Caco-2 (cell line): Measurements from ENCODE around the gene CIITA. TPM values are rescaled to one million over a fixed set of nuclear protein-coding genes. Genes with fewer than 3 reads are reported as not detected.

ENCODE experiments used
- BruUV-seq: library from RNA; stranded (reverse); fragments of 400-500 nt; replicated peaks from 2 replicates; lab custom pipeline; 2021; lab: Mats Ljungman, UMichigan
- CTCF ChIA-PET: fragments of 300-600 bp; sonication (Branson Sonifier 250); formaldehyde crosslinking; loops from one replicate; lab custom pipeline; 2022; ENCODE audit warnings: antibody characterized with exemption; lab: Charles Lee
- POLR2A ChIA-PET: fragments of 300-600 bp; sonication (Branson Sonifier 250); formaldehyde crosslinking; loops from one replicate; lab custom pipeline; 2022; ENCODE audit warnings: antibody characterized with exemption; lab: Charles Lee
- DNase-seq, 2 experiments: peaks; one replicate each; pipeline versions ENCODE4 v3.0.0 to v3.0.0-alpha.2; 2020 to 2022
- H3K27me3 ChIP-seq: replicated peaks from 2 replicates; pipeline ENCODE4 v1.6.0; 2011; ENCODE audit warnings: low read length; ENCODE audit not compliant: control insufficient read depth, insufficient read depth
- H3K36me3 ChIP-seq: 2 replicates; pipeline ENCODE4 v1.5.1; 2011; ENCODE audit warnings: low read length; ENCODE audit not compliant: control insufficient read depth, insufficient read depth
- H3K4me1 ChIP-seq: fragments of 250-450 bp; sonication (Bioruptor Pico); 2 replicates; pipeline ENCODE4 v1.5.1; 2020; ENCODE audit warnings: mild to moderate bottlenecking
- H3K4me3 ChIP-seq: 2 replicates; pipeline ENCODE4 v1.5.1; 2011; ENCODE audit warnings: low read depth, mild to moderate bottlenecking, control low read depth, low read length
- H3K9me3 ChIP-seq: fragments of 250-450 bp; sonication (Bioruptor Pico); 2 replicates; pipeline ENCODE4 v1.5.1; 2020; ENCODE audit warnings: mild to moderate bottlenecking, moderate library complexity
- H3K27ac Mint-ChIP-seq: one replicate; pipeline ENCODE4 v1.8.0; 2022; ENCODE audit warnings: mixed read lengths; ENCODE audit not compliant: unreplicated experiment
- H3K27me3 Mint-ChIP-seq: one replicate; pipeline ENCODE4 v1.8.0; 2022; ENCODE audit warnings: mixed read lengths; ENCODE audit not compliant: insufficient read depth, unreplicated experiment
- H3K36me3 Mint-ChIP-seq: one replicate; pipeline ENCODE4 v1.8.0; 2022; ENCODE audit warnings: mild to moderate bottlenecking, mixed read lengths; ENCODE audit not compliant: insufficient read depth, unreplicated experiment
- H3K4me1 Mint-ChIP-seq: one replicate; pipeline ENCODE4 v1.8.0; 2022; ENCODE audit warnings: low read depth, mixed read lengths; ENCODE audit not compliant: unreplicated experiment
- H3K4me3 Mint-ChIP-seq: one replicate; pipeline ENCODE4 v1.8.0; 2022; ENCODE audit warnings: mild to moderate bottlenecking, moderate library complexity, mixed read lengths; ENCODE audit not compliant: unreplicated experiment
- H3K9me3 Mint-ChIP-seq: one replicate; pipeline ENCODE4 v1.8.0; 2022; ENCODE audit warnings: mixed read lengths; ENCODE audit not compliant: unreplicated experiment
- CTCF ChIP-seq, 2 experiments: fragments of 200-600 bp in 1 of 2; IDR thresholded peaks; 1 replicate in 1 of 2; 2 replicates in 1 of 2; pipeline versions ENCODE4 v1.5.1 to v1.8.0; 2011 to 2022; ENCODE audit warnings: antibody characterized with exemption in 1 of 2, control low read depth in 1 of 2, inconsistent platforms in 1 of 2, low read depth in 1 of 2, low read length in 1 of 2, mild to moderate bottlenecking in 1 of 2, moderate library complexity in 1 of 2; ENCODE audit not compliant: insufficient read depth in 1 of 2, severe bottlenecking in 1 of 2, unreplicated experiment in 1 of 2
- intact Hi-C: fragments of 100-400 bp; cut with micrococcal nuclease; formaldehyde crosslinking; loops from one replicate; pipeline ENCODE4 v1.10.0; 2022; ENCODE audit not compliant: unreplicated experiment
- total RNA-seq: library from RNA; stranded (reverse); gene quantifications from 2 replicates; pipeline ENCODE4 v1.2.3, GENCODE V29; 2022

Gene CIITA
- total RNA-seq, 1 experiment from 2014 or later: 0.27 TPM

- no peak for DNase-seq
Measured at GRCh38 chr16:10934325-10935107, 57.5 kb downstream of the CIITA start.

GRCh38 chr16:10935226-10935915 lies 58.4 kb downstream of the CIITA start:
- Histone ChIP-seq H3K27me3 (no peaks in the 10 kb centered on the region), H3K4me1 (peaks cover 22% of the 10 kb centered on the region; the same call in 1 of the 2 replicates), H3K36me3 (peaks cover 3% of the 10 kb centered on the region), H3K4me3 (no peak overlapping the region), H3K9me3 (no peaks in the 10 kb centered on the region)
- no peak for TF ChIP-seq CTCF (IDR thresholded peaks at IDR 0.05; ENCODE audit: insufficient read depth in 1 of 2, low read depth in 1 of 2, low read length in 1 of 2, severe bottlenecking in 1 of 2, unreplicated experiment in 1 of 2)
- intact Hi-C loops: no loop called here
- POLR2A ChIA-PET: no interaction called here
- Mint-ChIP-seq H3K36me3 (peaks cover 12% of the 10 kb centered on the region), H3K27me3 (no peaks in the 10 kb centered on the region), H3K9me3 (no peaks in the 10 kb centered on the region), H3K4me3 (no peak overlapping the region), H3K27ac (no peak overlapping the region), H3K4me1 (peaks cover 11% of the 10 kb centered on the region)
- BruUV-seq: no TSS peak
- CTCF ChIA-PET: no interaction called here
- DNase-seq: no peak

More at GRCh38 chr16:10934325-10935107, 57.5 kb downstream of the CIITA start:
- Mint-ChIP-seq H3K9me3 (no peaks in the 10 kb centered on the region), H3K27ac (no peak overlapping the region), H3K27me3 (no peaks in the 10 kb centered on the region), H3K4me3 (no peak overlapping the region), H3K4me1 (peaks cover 5% of the 10 kb centered on the region), H3K36me3 (peaks cover 12% of the 10 kb centered on the region)
- POLR2A ChIA-PET: no interaction called here
- Histone ChIP-seq H3K27me3 (no peaks in the 10 kb centered on the region), H3K9me3 (no peaks in the 10 kb centered on the region), H3K4me1 (peaks cover 13% of the 10 kb centered on the region; the same call in 1 of the 2 replicates), H3K4me3 (no peak overlapping the region), H3K36me3 (peaks cover 1% of the 10 kb centered on the region; the same call in 1 of the 2 replicates)
- intact Hi-C loops: no loop called here
- CTCF ChIA-PET: no interaction called here
- no TSS peak for BruUV-seq
- no peak for TF ChIP-seq CTCF (IDR thresholded peaks at IDR 0.05; ENCODE audit: insufficient read depth in 1 of 2, low read depth in 1 of 2, low read length in 1 of 2, severe bottlenecking in 1 of 2, unreplicated experiment in 1 of 2)

- H3K27me3 Mint-ChIP-seq: no peaks in the 10 kb centered on the region
- no peak overlapping the region for H3K4me3 Mint-ChIP-seq
- H3K27me3 ChIP-seq: no peaks in the 10 kb centered on the region
- no peak for TF ChIP-seq CTCF (IDR thresholded peaks at IDR 0.05; ENCODE audit: insufficient read depth in 1 of 2, low read depth in 1 of 2, low read length in 1 of 2, severe bottlenecking in 1 of 2, unreplicated experiment in 1 of 2)
- H3K36me3 ChIP-seq: peaks cover 3% of the 10 kb centered on the region
- BruUV-seq: no TSS peak
- no peak overlapping the region for H3K4me3 ChIP-seq
- H3K27ac Mint-ChIP-seq: no peak overlapping the region
- ChIA-PET POLR2A (no interaction called here), CTCF (interaction anchor here (1.0 kb wide), 1 partner anchor 18 kb away, joined by 3 read pairs; no protein-coding TSS in a partner anchor)
- no peaks in the 10 kb centered on the region for H3K9me3 Mint-ChIP-seq
- peaks cover 23% of the 10 kb centered on the region; the same call in 1 of the 2 replicates for H3K4me1 ChIP-seq
- intact Hi-C loops: no loop called here
- H3K9me3 ChIP-seq: no peaks in the 10 kb centered on the region
- DNase-seq: no peak
- H3K36me3 Mint-ChIP-seq: peaks cover 10% of the 10 kb centered on the region
- peaks cover 18% of the 10 kb centered on the region for H3K4me1 Mint-ChIP-seq
Measured at GRCh38 chr16:10936272-10936984, 59.4 kb downstream of the CIITA start.
